ENCODE data around the gene VWA8. TPM values are rescaled to one million over a fixed set of nuclear protein-coding genes. Genes with fewer than 3 reads are reported as not detected.

VWA8 gene
- total RNA-seq, 4 donors from 2014 or later = 12.0 to 34.0 (median 16.6) TPM

GRCh38 chr13:41833201-41833600 lies 127.7 kb downstream of the VWA8 start:
- TF ChIP-seq POLR2AphosphoS5 (IDR thresholded peaks at IDR 0.05) = no peak

GRCh38 chr13:41827507-41828213 lies 133.2 kb downstream of the VWA8 start:
- Histone ChIP-seq H3K4me3 (no peak overlapping the region), H3K27me3 (no peaks in the 10 kb centered on the region), H3K27ac (peak overlapping the region; percentile 10), H3K4me1 (peaks cover 9% of the 10 kb centered on the region), H3K36me3 (peaks cover 8% of the 10 kb centered on the region), H3K9me3 (no peaks in the 10 kb centered on the region)
- 39% methylated on average over 5 of the region's 5 CpGs for WGBS
- no peak for DNase-seq (ENCODE audit: low spot score in 2 of 2)
- TF ChIP-seq POLR2AphosphoS5 (IDR thresholded peaks at IDR 0.05) = no peak

More at GRCh38 chr13:41833201-41833600, 127.7 kb downstream of the VWA8 start:
- no peak for DNase-seq (ENCODE audit: low spot score in 2 of 2)
- Histone ChIP-seq H3K27ac (no peak overlapping the region), H3K27me3 (no peaks in the 10 kb centered on the region), H3K36me3 (peaks cover 14% of the 10 kb centered on the region), H3K4me1 (peaks cover under 1% of the 10 kb centered on the region), H3K9me3 (no peaks in the 10 kb centered on the region), H3K4me3 (no peak overlapping the region)
- 90% methylated on average over 7 of the region's 7 CpGs for WGBS

- no peak overlapping the region for H3K27ac ChIP-seq
- TF ChIP-seq POLR2A (IDR thresholded peaks at IDR 0.05) (no peak), EP300 (IDR thresholded peaks at IDR 0.05) (no peak), POLR2AphosphoS5 (IDR thresholded peaks at IDR 0.05) (no peak)
- TF ChIP-seq, protein P1, sequence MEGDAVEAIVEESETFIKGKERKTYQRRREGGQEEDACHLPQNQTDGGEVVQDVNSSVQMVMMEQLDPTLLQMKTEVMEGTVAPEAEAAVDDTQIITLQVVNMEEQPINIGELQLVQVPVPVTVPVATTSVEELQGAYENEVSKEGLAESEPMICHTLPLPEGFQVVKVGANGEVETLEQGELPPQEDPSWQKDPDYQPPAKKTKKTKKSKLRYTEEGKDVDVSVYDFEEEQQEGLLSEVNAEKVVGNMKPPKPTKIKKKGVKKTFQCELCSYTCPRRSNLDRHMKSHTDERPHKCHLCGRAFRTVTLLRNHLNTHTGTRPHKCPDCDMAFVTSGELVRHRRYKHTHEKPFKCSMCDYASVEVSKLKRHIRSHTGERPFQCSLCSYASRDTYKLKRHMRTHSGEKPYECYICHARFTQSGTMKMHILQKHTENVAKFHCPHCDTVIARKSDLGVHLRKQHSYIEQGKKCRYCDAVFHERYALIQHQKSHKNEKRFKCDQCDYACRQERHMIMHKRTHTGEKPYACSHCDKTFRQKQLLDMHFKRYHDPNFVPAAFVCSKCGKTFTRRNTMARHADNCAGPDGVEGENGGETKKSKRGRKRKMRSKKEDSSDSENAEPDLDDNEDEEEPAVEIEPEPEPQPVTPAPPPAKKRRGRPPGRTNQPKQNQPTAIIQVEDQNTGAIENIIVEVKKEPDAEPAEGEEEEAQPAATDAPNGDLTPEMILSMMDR (IDR thresholded peaks at IDR 0.05) = no peak
- no peaks in the 10 kb centered on the region for H3K9me3 ChIP-seq
- H3K36me3 ChIP-seq = no peaks in the 10 kb centered on the region
- H3K27me3 ChIP-seq = no peaks in the 10 kb centered on the region
- no peak overlapping the region for H3K4me3 ChIP-seq
- peaks cover 9% of the 10 kb centered on the region for H3K4me1 ChIP-seq
- DNase-seq (ENCODE audit: low spot score in 2 of 2) = no peak
These were observed 135.2 kb downstream of the VWA8 start for GRCh38 chr13:41825691-41826090.

DNA sequence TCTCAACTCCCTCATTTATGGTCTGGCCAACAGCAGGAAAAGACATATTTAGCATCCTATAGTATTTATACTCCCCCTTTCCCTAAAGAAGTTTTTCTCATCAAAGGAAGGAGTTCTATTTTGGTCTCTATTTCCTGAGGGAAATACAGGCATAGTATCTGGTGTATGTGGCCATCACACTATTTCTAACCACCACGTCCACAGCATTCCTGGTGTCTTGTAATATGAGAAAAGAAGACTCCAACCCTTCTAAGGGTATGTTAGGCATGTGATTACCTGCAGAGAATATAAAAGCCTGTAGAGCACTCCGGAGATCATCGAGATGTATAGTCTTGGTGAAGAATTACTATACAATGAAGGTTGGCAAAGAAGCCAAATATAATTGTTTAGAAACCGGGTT lies 137.4 kb downstream of the VWA8 start:
- Histone ChIP-seq H3K4me1 (peaks cover 9% of the 10 kb centered on the region), H3K27ac (no peak overlapping the region), H3K27me3 (no peaks in the 10 kb centered on the region), H3K36me3 (peaks cover 4% of the 10 kb centered on the region), H3K9me3 (no peaks in the 10 kb centered on the region), H3K4me3 (no peak overlapping the region)
- TF ChIP-seq POLR2A (IDR thresholded peaks at IDR 0.05) (no peak), POLR2AphosphoS5 (IDR thresholded peaks at IDR 0.05) (no peak), EP300 (IDR thresholded peaks at IDR 0.05) (no peak)
- TF ChIP-seq, protein P1 (IDR thresholded peaks at IDR 0.05) = no peak
- WGBS = 83% methylated on average over 4 of the region's 4 CpGs
- no peak for DNase-seq (ENCODE audit: low spot score in 2 of 2)

GRCh38 chr13:41822560-41822959 lies 138.3 kb downstream of the VWA8 start:
- DNase-seq (ENCODE audit: low spot score in 2 of 2) = no peak
- Histone ChIP-seq H3K9me3 (no peaks in the 10 kb centered on the region), H3K27me3 (no peaks in the 10 kb centered on the region), H3K36me3 (peaks cover 12% of the 10 kb centered on the region), H3K4me3 (no peak overlapping the region), H3K27ac (no peak overlapping the region), H3K4me1 (peaks cover 2% of the 10 kb centered on the region)
- TF ChIP-seq POLR2AphosphoS5 (IDR thresholded peaks at IDR 0.05) (no peak), EP300 (IDR thresholded peaks at IDR 0.05) (no peak), POLR2A (IDR thresholded peaks at IDR 0.05) (no peak)
- TF ChIP-seq, protein P1 (IDR thresholded peaks at IDR 0.05) = no peak

DNA sequence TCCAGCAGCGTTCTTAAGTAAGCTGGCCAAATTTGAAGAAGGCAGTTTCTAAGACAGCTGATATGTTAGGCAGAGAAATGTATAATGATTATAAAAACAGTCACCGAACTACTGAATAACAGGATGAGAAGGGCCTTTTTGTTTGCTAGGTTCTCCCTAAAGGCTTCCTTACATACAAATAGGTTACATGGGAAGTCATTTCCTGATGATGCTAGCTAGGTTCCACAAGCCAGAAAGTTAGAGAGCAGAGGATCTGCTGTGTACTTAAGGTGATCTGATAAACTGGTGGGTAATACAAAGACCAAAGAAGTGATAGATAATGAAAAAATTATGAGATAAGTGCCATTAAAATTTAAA lies 139.7 kb downstream of the VWA8 start:
- H3K27me3 ChIP-seq = no peaks in the 10 kb centered on the region
- no peak overlapping the region for H3K27ac ChIP-seq
- DNase-seq (ENCODE audit: low spot score in 2 of 2) = no peak
- TF ChIP-seq POLR2A (IDR thresholded peaks at IDR 0.05) (no peak), POLR2AphosphoS5 (IDR thresholded peaks at IDR 0.05) (no peak), EP300 (IDR thresholded peaks at IDR 0.05) (no peak)
- TF ChIP-seq, protein P1 (IDR thresholded peaks at IDR 0.05) = no peak
- WGBS = 86% methylated on average over 2 of the region's 2 CpGs
- no peak overlapping the region for H3K4me3 ChIP-seq
- peaks cover 12% of the 10 kb centered on the region for H3K36me3 ChIP-seq
- H3K4me1 ChIP-seq = no peaks in the 10 kb centered on the region
- H3K9me3 ChIP-seq = no peaks in the 10 kb centered on the region
